ENCODE results near the gene GPX4.

Gene GPX4

DNA sequence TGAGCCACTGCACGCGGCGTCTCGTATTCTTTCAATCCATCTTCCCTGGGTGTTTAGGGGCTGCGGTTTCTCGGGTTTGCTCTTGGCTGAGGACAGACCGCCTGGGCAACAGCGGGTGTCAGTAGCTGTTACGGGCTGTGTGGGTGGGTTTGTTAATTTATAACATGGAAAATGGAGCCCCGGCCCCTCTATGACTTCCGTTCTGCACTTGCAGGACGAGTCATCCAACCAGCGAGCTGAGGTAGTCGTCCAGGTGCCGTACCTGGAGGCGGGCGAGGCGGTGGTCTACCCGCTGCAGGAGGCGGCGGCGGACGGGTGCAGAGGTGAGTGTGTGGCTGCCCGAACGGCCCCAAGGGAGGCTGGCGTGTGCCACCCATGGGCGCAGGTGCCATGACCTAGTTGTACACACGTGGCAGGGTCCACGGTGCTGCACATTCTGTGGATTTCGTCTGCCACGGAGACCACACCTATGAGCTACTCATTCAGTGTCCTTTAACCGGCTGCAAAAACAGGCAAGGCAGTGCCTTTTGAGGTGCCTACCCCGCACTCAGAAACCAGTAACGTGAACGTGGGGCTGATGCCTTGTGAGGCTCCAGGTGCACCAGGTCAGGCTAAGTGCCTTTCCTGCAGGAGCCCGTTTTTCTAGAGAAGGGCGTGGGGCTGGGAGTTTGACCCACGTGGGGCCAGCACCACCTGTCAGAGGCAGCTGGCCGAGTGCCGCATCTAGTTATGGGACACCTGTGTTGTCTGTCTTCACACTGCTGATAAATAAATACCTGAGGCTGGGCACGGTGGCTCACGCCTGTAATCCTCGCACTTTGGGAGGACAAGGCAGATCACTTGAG, 19.5 kb upstream of the GPX4 start:
- no peak for DNase-seq

DNA sequence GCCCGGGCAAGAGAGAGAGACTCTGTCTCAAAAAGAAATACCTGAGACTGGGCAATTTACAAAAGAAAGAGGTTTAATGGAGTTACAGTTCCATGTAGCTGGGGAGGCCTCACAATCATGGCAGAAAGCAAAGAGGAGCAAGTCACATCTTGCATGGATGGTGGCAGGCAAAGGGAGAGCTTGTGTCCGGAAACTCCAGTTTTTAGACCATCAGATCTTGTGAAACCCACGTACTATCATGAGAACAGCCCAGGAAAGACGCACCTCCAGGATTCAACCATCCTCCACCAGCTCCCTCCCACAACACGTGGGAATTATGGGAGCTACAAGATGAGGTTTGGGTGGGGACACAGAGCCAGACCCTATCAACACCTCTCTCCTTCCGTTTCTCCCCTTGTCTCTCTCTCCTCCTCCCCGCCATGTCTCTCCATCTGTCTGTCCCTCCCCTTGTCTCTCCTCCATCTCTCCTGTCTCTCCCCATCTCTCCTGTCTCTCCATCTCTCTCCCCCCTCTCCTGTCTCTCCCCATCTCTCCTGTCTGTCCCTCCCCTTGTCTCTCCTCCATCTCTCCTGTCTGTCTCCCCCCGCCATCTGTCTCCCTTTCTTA, 18.6 kb upstream of the GPX4 start:
- no peak for DNase-seq

DNA sequence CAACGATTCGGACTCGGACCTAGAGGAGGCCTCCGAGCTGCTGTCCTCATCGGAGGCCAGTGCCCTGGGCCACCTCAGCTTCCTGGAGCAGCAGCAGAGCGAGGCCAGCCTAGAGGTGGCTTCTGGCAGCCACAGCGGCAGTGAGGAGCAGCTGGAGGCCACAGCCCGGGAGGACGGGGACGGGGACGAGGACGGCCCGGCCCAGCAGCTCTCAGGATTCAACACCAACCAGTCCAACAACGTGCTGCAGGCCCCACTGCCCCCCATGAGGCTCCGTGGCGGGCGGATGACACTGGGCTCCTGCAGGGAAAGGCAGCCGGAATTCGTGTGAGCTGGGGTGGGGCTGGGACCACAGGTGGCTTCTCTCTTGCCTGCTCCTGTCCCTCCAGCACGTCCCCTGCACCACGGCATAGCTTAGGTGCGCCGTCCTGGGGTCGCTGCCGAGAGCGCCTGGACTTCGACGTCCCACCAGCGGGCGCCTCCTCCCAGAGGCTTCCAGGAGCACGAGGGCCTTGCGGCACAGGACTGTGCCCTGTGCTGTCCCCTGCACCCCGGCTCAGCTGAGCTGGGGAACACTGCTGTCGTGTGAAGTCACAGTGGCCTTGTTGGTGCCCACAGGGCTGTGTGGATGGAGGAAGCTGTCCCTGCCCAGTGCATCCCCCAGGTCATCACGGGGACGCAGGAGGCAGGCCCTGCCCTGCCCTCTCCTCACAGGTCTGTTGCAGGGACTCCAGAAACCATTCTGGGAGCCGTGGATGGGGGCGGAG, 17.9 kb upstream of the GPX4 start:
- DNase-seq = no peak

DNA sequence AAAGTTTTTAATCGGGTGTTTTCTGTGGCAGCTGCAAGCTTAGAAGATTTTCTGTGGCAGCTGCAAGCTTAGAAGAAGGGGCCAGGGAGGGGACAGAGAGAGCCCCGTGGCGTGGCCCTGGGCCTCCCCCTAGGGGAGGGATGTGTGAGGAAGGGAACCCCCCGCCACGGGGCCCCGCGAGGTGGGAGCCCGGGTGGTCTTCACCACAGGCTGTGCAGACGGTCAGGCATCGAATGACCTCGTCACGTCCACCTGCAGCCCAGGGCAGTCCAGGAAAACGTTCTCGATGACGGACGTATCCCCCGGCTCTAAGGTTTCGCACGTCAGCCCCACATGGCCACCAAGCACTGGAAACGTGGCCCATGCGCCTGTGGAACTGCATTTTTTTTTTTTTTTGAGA, 17.2 kb upstream of the GPX4 start:
- no peak for DNase-seq

DNA sequence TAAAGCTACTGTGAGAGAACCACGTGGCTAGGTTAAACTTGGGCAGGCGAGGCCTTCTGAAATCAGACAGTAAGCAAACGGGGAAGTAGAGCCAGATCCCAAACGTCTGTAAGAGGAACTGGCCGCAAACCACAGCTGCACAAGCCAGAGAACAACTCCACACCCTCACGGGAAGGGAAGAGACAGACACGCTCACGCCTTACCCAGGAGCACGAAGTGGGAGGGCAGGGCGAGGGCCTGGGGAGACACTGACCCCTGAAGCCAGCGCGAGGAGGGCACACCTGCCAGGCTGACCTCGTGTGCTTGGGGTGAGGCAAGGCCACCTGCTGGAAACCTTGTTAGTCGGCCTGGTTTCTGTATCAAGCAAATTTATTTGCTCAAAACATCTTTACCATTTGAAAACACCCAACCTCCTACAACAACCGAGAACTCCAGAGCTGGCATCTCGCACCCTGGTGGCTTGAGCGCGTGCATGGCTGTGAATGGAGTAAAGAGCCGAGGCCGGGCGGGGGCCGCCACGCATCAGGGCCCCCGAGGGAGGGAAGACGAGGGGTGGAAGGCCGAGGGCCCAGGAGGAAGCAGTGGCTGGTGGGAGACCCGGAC, 15.9 kb upstream of the GPX4 start:
- DNase-seq = peak; percentile 60

DNA sequence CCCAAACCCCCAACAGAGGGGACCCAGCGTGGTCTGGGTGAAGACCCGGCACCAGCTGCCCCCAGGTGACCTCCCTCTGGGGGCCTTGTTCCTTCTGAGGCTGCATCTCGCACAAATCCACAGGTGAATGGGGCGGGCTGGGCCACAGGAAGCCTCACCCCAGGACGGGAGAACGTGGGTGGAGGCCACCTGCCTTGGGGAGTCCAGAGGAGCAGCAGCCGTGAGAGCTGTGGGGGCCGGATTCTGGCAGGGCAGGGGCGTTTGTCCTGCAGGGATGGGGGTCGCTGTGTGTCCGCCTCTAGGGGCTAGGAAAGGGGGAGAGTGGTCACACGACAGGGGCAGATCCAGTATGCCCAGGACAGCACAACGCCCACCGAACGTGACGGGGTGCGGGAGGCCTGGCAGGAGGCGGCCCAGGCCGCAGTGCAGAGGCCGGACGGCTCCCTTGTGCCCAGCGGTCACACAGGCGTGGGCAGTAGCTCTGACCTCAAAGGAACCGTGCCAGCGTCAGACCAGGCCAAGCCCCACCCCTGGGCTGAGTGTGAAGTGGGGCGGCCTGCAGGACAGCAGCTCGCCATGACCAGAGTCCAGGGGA, 15.3 kb upstream of the GPX4 start:
- DNase-seq = no peak

DNA sequence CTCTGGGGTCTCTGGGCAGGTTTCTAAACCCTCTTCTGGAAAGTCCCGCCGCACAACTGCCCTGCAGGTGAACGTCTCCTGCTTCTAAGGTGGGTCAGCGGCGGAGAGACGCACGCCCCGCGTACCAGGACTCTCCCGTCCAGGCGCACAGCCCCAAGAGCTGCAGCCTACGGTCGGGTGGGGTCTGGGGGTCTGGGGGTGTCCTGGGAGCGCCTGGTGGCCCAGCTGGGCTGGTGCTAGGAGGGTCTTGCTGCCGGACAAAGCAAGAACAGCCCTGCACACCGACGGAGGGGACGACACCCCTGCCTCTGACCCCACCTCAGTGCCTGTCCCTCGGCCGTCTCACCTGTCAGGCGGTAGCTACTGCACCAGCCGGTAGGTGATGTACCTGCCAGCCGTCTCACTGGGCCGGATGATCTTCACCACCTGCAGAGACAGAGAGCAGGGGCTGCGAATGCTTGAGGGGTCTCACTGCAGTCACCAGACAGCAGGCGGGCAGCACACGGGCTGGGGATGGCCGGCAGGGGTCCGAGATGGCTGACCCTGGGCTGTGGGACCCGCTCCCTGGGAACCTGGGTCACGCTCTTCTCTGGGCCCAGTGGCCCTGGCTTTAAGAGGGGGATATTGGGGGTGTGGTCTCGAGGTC, 14.5 kb upstream of the GPX4 start:
- DNase-seq = no peak

DNA sequence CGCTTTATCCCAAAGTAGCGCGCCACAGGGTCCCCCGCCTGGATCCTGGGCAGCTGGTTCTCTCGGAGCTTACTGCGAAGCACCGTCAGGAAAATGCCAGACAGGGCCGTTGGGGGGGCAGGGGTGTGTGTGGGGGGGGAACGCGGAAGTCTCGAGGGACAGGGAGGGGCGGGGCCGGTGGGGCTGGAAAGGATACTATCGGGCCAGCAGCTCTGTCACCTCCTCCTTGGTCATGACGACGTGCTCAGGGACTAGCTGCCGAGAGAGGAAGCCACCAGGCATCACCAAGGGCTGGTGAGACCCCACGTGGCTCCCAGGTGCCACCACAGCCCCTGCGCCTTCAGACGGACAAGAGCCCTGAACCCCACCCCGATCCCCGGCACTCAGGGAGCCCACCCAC, 13.9 kb upstream of the GPX4 start:
- peak; percentile 69 for DNase-seq

DNA sequence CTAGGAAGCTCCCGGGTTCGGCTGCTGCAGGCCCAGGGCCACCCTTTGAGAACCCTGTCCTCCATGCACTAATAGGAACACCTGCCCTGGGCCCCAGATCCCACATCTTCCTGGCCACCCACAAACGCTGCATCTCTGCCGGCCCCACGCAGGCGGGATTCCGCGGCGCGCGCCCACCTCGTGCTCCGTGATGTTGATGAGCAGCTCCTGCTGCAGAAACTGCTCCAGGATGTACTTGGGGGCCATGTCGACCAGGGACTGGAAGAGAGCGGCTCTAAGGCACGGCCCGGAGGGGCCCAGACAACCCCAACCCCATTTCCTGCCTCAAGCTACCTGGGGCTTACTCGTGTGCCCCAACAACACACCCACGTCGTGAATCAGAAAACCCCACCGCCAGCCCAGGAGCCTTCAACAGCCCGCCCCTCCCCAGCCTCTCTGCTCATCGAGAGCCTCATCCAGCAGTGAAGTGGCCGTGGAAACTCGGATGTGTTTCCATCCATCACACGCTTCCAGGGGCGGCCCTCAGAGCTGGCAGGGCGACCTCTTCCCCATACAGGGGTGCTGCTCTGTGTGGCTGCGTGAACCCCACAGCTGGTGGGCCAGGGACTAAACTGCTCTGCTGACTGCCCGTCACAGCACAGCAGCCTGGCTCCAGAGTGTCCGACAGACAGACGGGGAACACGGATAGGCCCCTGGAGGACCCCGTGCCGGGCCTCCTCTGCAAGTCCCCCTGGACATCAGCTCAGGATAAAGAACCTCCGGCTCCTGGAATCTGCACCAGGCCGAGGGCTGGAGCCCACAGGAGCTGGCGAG, 12.9 kb upstream of the GPX4 start:
- DNase-seq = no peak

DNA sequence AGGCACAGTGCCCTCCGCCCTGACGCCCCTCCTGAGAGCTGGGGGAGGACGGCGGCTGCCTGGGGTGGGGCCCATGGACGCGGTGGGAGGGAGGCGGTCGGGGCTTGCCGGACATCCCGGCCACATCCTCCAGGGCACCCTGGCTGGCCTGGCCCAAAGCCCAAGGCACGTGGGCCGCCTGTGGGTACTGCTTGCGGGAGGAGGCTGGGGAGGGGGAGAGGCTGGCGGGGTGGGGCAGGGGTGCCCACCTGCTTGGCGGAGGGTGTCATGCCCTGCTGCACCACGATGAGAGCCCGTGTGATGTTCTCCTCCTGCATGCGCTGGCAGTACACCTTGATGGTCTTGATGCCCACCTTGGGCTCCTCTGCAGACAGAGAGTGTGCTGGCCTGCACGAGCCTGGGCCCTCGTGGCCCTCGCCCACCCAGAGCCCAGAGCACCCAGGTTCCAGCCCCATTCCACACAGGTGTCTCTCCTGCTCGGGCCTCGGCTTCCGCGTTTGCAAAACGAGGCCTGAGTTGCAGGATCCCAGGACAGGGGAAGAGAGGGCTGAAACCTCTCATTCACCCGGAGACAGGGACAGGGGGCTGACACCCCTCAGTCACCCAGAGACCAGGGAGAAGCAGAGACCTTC, 12.1 kb upstream of the GPX4 start:
- DNase-seq = no peak

DNA sequence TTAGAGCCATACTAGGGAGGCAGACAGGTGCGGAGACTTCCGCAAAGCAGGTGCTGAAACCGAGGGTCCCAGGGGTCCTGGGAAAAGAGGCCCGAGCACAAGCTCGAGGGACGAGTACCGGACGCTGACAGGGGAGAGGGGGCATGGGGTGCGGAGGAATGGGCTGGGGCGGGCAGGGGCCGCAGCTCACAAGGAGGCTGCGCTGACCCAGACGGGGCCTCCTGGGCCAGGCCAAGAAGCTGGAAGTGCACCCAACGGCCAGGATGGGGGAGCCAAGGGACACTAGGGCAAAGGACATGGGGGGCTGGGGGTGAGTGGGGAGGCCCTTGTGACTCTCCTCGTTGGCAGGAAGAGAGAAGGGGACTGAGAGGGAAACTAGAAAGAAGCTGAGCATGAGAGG, 10.5 kb upstream of the GPX4 start:
- DNase-seq = no peak

DNA sequence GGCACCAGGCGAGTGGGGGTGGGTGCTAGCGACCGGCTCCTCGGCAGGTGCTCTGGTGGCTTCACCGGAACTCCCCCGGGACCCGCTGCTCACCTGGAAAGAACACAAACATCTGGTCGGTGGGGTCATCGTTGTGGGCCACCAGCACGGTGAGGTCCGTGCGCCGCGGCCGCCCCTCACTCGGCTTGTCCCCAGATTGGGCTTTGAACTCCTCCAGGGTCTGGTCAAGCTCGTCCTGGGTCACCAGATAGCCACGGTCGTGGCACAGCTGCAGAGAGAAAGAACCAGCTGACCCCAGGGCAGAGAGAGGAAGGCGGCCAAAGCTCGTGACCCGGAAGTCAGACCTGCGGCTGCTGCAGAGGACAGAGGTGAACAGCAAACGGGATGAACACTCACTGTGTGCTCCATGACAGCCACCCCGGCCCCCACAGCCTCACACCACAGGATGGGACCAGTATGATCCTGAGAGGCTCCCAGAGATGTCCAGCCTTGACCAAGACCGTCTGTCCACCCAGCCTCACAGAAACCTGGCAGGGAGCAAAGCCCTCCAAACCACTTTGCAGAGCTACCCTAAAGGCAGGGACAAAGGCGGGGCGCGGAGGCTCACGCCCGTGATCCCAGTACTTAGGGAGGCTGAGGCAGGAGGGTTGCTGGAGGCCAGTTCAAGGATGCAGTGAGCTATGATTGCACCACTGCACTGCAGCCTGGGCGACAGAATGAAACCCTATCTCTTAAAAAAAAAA, 9.8 kb upstream of the GPX4 start:
- no peak for DNase-seq

DNA sequence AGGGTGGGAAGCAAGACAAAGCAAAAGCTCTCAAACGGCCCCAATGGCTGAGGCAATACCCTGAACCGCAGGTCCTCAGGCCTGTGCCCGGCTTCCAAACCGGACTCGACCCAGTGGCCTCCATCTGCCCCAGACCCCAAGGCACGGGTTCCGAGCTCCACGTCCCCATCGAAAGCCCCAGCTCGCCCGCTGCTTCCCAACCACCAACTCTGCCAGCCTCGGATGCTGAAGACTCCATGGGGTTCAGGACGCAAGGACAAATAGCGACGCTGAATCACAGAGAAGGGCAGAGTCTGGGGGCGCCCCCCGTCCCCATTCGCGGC, 9.2 kb upstream of the GPX4 start:
- no peak for DNase-seq

DNA sequence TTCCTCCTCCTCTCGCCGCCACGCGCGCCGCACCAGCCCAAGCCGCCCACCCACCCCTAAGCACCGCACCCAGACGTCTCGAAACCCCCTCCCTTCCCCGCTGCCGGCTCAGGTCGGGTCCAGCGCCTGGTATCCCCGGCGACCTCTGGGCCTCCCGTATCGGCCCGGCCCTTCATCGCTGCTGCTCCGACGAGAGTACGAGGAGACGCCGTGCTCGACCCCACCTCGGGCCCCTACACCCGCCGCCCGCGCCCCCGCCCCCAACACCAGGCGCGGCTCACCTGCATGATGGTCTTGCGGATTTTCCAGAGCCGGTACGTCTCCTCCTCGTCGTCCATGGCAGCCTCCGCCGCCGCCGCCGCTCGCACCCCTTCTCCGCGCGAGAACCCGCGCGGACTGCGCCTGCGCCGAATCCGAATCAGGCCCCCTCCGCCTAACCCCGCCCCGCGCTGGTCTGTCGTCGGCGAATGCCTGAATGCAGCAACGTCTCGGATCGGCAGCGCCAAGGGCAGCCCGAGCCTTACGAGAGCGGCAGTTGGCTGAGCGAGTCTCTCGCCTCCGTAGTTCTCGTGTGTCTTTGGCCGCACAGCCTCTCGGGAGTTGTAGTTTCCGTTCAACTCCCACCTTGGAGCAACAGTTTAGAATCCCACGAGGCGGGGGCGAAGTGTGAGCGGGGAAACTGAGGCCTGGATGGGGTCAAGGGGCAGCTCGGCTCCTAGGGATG, 8.7 kb upstream of the GPX4 start, which contains the start of gene POLR2E:
POLR2E (minus strand) TSS at position 398 of the 724 bp plus-strand sequence; CDS start at position 338, 60 bp downstream.
- peak; percentile 98 for DNase-seq

DNA sequence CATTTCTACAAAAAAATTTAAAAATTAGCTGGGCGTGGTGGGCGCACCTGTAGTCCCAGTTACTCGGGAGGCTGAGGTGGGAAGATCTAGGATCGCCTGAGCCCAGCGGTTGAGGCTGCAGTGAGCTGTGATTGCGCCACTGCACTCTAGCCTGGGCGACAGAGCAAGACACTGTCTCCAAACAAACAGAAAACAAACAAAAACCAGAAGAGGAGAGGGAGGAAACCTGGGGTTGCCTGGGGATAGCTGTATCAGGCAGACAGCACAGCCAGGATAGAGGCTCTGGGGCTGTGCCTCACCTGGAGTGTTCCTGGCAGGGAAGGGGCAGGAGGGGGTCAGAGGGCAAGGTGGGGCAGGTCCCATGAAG, 6.0 kb upstream of the GPX4 start:
- no peak for DNase-seq

DNA sequence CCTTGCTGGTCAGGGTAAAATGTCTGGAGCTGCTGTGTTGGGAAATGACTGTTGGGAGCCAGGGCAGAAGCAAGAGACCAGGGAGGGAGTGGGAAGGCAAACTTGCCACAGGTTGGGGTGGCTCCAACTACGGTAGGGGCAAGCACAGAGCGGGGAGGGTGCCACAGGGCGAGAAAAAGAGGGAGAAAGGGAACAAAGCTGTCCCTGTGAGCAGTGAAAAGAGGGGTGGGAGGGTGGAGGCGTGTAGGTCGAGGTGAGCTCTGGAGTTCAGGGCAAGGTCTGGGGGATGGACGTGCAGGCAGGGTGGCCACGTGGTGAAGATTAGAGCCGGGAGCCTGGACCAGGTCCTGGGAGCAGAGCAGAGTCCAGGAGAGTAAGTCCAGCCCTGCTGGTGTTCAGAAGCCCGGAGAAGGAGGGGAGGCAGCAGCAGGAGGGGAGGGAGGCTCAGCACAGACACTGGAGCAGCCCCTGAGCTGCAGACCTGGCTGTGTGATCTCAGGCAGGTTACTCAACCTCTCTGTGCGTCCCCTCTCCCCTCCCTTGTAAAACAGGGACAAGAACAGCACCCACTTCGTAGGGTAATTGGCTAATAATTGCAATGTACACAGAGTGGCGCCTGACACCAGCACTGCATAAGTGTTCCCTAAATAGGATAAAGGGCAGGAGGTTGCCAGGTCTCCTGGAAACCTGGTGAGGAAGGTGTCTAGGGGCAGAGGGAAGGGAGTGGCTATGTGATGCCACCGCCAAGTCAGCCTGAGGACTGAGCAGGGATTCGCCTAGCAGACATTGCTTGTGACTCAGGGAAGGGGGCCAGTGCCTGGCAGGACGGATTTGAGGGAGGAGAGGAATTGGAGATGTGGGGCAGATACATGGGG, 5.4 kb upstream of the GPX4 start:
- no peak for DNase-seq

DNA sequence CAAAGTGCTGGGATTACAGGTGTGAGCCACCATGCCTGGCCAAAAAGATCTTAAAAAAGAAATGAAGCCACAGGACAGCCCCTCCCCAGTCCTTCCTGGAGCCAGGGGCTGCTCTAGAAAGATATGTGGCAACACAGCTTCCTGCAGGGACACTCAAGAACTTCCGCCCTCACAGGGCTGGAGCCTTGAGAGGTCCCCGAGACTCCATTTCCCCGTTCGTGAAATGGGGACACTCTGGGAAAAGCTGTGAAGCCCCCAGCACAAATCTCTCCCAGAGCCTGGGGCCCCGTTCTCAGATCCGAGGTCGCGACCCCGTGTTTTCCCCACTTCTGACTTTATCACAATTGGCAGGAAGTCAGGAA, 2.5 kb upstream of the GPX4 start:
- DNase-seq = no peak

DNA sequence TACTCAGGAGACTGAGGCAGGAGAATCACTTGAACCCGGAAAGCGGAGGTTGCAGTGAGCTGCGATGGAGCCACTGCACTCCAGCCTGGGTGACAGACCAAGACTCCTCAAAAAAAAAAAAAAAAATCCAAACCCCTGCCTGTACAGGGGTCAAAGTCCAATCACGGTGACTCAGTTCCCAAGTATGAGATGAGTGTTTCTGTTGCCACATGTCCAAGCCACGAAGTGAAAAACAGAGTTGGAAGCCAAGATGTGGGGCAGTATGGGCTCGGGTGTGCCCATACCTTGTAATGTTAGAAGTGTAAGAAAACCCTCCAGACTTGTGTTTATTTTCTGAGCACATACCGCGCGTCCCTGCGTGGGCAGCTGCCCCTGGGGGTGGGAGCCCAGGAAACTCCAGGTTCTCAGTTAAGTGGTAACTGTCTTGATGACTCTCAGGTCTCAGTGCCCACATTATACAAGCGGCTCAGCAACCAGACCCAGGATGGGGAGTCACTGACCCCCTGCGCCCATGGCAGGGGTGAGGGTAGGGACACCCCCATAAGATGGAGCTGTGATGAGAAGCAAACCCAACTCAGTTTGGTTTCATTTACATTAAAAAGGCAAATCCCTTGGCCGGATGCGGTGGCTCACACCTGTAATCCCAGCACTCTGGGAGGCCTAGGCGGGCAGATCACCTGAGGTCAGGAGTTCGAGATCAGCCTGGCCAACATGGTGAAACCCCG, 1.2 kb upstream of the GPX4 start:
- peak; percentile 52 for DNase-seq

All from CD4-positive, alpha-beta T cell treated with Interleukin-10 for 1 hour (primary cell).